HG03196 (cell line): Measurements from ENCODE around the gene BZW2.
A peak's percentile ranks its signal among the peaks of the same experiment; 100 is the strongest.

ENCODE experiments used
- ATAC-seq: cut with Tn5 transposase; IDR thresholded peaks from one replicate; pipeline ENCODE4 v1.9.1; 2021; ENCODE audit not compliant: unreplicated experiment

The BZW2 gene

DNA sequence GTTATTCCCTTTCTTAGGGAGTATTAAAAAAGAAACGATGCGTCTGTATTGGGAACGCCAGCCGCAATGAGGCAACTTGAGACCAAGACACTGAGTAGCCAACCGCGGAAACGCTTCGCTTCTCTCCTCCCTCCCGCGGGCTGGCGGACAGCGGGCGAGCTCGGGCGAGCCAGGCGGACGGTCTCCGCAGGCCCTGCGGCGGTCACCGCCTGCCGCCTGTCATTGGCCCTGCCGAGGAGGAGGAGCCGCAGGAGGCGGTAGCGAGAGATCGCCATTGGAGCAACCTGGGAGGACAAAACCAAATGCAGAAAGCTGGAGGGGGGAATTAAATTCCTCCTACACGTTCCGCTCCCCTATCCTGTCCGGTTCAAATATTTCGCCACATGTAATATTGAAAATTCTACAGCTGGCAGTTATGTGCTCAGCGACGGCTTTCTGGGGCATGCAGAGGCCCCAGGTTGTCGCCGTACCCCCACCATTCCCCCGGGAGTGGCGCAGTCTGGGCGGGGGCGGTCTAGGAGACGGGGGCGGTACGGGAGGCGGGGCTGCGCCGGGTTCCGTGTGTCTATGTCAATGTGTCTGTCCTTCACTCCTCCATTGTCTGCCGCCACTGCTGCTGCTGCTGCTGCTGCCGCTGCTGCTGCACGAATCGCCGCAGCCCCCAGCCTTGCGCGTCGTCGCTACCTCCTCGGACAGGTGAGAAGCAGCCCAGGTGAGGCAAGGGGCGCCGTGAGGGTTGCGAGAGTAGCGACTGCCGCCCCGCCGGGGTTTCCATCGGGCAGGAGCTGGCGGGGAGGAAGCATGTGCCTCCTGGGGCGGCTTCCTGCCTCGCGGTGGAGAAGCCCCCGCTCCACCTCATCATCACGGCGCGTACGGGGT, at the start of gene BZW2, which contains the start of gene ANKMY2:
Gene BZW2, plus strand, starts transcription at position 589 of the 879 bp plus-strand sequence. CDS start 19,263 bp downstream, outside the sequence.
Gene ANKMY2, minus strand, starts transcription at position 162 of the 879 bp plus-strand sequence. CDS start 181 bp downstream, outside the sequence.
- peak; percentile 99 for ATAC-seq

DNA sequence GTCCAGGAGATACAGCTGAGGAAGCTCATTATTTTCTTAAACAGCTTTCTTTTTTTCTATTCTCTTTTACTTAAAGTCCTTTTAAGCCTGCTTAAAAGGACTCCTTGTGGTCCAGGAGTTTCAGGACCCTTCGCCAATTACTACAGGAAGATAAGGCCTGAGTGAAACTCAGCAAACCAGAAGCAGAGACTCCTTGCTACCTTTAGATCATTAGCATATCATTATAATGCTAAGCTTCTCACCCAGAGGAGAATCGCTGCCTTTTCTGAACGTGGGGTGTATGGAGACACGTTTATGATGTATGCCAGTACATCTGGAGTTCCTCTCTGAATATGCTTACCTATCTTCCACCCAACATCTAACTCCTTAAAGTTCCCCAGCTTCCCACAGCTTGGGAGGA, 48.0 kb upstream of the BZW2 start:
- ATAC-seq: no peak

DNA sequence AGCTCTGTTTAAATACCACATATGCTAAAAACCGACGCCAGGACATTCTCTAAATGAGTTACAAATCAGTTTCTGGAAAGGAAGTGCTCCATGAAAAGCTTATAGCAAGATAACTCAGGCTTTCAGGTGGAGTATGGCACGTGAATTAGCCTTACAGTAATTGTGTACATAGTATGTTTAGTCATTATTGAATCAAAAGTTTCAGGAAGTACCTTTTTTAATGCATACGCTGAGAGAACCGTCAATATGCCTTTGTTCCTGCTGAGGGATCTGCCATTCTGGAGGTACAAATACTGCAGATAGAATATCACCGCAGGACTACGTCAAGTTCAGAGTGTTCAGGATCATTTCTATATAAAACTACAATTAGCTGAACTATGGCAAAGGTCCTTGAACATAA, 46.1 kb upstream of the BZW2 start:
- ATAC-seq: no peak

DNA sequence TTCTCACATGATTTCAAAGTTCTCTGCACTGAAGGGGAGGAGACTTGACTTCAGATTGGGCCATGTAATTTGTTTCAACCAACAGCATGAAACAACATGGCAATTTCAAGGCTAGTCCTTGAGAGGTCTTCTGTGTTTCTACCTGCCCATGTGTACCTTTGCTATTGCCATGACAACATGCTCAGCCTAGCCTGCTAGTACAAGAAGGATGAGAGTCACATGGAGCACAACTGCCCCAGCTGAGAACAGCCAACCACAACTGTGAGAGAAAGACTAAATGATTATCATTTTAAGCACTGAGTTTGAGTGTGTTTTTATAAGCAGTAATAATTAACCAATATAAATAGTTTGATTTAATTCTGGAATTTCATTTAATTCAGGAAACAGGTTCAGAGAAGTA, 42.3 kb upstream of the BZW2 start:
- ATAC-seq: no peak

DNA sequence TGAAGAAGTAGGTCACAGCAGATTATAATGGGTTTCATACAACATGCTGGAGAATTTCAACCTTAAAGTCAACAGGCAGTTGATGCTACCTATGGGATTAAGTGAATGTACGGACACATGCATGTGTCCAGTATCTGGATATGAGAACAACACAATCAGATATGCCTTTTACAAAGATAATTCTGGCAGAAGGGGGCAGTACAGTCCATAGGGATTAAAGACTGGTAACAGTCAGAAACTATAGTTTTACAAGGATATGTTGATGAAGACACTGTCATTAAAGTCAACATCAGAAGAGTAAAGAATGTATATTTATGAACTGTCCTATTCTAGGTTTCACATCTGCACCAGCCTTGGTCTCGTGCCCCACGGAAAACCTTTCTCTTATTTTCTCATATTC, 41.9 kb upstream of the BZW2 start:
- no peak for ATAC-seq

DNA sequence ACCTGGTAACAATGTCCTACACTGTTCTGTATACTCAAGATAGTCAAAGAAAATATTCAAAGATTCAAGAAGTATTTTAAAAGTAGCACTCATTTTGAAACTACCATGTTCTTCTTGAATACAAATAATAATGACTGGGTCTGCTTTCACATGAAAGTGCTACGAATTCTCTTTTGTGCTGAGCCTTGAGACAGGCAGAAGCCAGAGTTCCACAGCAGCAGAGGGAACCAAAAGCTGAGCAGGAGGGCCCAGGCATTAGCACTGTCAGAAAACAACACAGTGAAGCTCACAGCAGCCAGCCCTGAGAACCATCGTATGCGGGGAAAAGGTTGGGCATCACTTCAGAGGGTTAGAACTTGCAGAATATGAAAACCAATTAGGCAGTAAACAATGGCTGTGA, 39.3 kb upstream of the BZW2 start:
- ATAC-seq: no peak

DNA sequence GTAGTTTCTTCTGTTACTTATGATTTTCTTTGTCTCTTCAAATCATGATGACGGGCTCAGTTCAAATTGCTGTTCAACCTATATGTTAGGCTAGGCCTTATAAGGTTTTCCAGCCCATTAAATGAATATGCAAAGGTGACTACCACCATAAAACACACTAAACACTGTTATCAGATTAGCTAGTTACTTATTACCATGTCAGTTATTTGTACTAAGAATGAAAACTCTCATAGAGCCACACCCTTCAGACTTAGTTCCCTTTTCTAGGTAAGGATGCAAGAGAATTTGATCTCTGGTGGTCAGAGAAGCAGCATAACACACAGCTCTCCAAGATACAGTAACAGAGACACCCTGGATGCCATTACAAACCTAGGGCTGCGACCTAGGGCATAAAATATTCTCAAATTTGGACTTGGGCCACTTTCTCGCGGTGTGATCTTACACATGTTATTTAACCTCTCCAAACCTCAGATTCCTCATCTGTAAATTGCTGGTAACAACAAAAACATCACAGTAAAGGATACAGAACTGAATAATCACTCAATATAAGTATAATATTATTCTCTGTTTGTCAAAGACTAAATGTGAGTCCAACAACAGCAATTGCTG, 36.0 kb upstream of the BZW2 start:
- ATAC-seq: peak; percentile 83

DNA sequence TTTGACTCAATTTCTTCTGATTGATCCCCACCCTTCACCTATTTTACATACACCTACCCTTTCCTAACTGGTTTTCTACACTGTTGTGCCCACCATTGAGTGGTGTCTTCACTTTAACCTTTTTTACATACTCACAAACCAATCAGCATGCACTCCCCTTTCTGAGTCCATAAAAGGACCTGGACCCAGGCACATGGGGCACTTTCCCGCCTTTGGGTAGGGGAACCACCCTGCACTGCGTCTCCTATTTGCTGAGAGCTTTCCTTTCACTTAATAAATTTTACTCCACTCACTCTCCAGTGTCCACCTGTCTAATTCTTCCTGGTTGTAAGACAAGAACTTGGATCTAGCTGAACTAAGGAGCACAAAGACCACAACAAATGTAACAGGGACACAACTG, 34.3 kb upstream of the BZW2 start:
- no peak for ATAC-seq

DNA sequence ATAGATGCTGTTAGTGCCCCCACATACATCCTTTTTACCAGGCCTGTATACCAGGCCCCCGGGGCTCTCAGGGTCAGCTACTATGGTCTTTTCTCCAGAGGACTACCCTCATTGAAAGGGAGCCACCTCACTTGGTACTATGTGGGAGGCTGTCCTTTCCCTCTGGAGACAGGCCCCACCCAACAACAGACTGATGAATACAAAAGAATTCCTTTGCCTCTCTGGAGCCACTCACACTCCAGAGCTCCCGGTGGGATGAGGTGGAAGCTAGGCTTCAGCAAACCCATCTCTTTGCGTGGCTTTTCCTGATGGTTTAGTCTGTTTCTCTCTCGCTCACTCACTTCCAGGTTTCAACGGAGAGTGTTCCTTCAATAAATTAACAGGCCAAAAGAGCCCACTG, 30.8 kb upstream of the BZW2 start:
- no peak for ATAC-seq

DNA sequence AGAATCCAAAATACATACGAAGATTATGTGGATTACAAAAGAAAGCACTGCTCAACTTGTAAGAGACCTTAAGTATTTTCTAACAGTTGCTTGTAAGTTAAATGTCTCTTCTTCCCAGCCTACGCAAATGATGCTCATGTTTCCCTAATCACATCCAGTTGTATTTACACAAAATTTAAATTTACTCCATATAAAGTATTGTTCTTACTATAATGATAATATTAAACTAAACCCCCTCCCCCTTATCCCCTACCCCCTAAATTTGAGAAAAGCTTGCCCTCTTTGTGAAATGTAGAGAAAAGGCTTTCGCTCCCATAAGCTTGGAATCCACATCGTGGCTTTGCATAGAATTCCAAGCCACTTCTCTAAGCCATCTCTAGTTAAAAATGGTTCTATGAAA, 29.9 kb upstream of the BZW2 start:
- ATAC-seq: no peak

DNA sequence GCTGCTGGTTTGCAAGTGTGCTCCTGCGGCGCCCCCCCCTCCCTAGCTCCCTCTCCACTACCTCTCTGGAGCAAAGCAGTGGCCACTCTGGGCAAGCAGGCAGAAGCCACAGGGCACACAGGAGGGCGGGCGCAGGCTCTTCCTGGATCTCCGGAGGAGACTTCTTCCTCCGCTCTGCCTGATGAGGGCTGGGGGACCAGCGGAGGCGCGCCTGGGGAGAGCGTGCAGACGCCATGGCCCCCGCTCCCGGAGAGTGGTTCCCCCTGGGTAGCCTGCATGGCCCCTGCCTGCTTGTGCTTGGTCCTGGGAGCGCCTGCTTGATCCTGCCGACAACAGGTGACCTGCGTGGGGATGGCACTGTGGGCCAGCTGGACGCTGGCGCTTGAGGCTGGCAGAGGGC, 29.4 kb upstream of the BZW2 start:
- no peak for ATAC-seq

DNA sequence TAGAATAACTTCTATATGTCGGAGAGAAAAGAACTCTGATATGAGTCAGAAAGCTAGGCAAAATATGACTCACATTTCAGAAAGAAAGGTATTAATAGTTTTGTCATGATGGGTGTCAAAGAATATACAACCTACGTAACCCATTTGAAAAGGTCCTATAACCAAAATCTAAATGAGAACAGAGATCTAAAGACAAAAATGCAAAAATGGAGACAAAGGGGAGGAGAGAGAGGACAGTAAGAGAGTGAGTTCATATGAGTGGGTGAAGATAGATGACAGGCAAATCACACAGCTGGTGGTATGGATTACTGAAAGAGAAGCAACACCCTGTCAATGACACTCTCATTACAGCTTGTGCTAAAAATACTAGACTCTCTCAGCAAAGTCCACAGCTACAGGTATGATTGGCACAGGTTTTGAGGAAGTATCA, 26.0 kb upstream of the BZW2 start:
- peak; percentile 72 for ATAC-seq

DNA sequence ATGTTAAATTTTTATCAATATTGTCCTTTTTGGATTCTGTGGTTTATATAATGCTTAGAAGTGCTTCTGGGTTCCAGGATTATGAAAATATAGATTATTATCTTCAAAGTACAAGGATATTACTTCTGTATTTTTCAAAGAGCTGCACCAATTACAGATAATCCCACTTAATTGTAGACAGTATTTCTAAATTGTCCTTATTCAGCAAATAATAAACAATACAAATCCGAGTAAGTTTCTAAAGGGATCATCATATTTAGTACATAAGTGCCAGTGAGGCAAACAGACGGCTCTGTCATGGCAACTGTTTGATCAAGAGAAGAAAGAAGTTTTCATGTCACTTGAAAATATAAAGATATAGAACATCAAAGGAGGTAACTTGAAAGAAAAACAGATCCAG, 19.6 kb upstream of the BZW2 start:
- ATAC-seq: no peak

DNA sequence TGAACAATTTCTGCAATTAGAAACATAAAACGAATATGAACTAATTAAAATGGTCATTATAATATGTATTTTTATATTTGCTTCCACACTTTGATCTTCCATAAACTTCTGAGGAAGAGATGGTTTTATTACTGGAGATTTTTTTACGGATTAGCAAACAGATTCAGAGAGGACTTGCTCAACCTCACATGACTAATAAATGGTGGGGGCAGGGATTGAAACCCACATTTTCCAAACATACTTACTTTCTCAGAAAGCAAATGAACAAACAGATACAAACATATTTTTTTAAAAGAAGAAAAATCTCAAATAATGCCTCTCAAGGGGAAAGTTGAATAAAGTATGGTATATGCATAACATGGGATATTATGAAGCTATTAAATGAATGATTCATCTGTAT, 18.7 kb upstream of the BZW2 start:
- no peak for ATAC-seq

DNA sequence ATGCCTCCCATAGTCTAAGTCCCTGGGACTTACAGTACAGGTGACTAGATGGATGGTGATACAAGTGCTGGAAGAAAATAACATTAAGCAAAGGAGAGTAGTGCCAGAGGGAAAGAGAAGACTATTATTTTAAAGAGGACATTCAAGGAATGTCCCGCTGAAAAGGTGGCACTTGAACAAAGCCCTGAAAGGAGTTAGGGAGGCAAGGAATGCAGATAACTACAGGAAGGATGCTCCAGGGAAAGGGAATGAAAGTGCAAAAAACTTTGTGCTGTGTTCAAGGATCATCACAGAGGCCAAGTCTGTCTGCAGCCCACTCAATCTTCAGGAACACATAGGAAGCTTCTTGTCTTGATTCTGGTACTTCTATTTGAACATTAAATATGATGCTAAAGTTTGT, 15.3 kb upstream of the BZW2 start:
- no peak for ATAC-seq

DNA sequence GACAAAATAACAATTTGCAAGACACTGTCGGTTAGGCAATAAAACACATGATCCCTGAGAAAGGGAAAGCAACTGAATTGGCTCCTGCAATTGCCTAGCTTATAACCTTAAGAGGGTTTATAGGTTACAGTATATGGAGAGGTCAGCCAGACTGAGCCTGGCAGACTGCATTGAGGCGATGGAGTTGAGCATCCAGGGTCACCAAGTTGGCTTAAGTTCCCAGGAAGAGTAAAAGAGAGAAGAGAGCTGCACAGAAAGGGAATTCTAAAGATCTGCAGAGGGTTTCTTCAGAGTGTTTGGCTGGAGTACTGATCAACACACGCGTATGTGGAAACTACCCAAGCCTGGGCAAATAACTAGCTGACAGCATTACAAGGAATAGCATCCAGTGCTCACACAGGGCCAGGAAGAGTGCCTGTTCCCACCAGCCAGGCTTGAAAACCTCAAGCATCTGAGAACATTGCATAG, 11.7 kb upstream of the BZW2 start:
- no peak for ATAC-seq

DNA sequence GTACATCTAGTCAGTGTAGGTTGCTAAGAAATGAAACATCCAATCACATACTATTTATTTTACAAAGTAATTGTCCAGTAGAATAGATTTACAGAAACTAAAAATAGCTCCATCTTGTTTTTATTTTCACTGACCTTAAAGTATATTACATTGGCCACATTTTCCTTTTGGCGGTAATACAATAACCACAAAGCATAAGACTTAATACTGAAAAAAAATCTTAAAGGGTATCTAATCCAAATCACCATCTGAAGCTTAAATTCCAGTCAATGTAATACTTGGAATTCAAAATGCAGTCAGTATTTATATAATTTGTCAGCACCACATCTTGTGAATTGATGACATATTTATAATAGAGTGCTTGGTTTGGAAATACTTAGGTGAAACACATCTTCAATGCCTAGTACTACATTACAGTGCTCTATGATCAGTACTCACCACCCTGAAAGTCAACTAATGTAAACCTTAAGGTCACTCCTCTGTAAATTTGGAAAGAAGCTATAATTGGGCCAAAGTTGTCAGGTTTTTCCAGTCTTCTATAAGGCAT, 9.4 kb upstream of the BZW2 start:
- no peak for ATAC-seq

DNA sequence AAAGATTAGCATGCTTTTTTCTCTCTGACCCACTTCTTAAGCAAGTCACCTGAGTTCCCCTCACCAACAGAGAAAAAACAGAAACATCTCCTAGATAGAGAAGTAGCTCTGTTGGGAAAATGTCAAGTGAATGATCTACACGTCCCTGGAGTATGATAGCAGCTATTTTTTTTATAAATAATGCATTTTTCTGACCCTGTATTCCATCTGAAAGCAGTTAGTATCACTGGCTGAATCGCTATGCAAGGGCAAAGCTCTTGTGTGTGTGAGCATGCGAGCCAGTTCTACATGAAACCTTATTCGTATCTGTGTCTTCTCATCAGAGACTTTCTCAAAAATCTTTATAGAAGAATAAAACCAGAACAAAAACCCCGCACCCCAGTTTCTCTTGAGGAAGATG, 8.6 kb upstream of the BZW2 start:
- ATAC-seq: no peak

DNA sequence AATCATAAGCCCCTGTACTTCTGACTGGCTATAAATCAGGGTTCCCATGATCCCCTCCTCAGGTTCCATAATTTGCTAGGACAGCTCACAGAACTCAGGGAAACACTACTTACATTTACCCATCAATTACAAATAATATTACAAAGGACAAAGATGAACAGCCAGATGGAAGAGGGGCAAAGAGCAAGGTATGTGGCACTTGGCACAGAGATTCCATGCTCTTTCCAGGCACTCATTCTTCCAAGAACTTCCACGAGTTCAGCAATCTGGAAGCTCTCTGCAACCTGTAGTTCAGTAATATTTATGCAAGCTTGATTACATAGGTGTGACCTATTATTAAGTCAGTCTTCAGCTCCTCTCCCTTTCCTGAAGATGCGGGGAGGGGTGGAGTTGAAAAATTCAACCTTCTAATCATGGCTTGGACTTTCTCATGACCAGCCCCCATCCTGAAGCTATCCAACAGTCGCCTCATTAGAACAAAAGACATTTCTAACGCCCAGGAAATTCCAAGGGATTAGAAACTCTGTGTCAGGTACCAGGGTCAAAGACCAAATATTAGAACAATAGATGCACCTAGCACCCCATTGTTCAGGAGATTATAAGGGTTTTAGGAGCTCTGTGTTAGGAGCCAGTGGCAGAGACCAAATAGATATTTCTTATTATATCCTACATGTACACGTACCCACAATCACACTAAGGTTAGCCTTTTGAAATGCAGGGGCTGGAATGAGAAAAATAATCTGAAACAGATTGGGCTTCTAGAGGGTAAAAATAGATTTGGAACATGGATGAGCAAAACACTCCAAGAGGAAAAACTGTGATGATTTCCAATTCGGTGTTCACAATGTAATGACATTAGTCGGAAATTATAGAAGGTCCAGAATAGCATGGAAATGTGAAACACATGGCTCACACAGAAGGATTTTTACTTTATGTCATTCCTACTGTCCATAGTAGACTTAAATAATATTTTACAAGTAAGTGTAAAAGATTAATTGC, 7.4 kb upstream of the BZW2 start:
- ATAC-seq: no peak

DNA sequence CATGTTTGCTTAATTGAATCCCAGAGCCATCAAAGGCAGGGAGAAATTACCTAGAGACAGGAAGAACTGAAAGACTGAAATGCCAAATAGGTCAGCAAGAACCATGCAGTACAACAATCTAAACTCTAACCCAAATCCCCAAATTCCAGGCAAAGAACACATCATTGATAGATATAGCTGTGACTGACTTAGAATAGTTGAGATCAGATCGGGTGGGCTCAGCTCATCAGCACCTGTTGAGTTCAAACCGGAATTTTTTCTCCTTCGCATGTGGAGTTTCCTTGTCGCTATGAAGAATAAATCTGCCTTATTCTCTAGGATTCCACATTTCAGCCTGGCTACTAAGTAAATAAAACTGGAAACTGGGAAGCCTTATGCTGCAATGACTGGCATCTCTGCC, 1.8 kb upstream of the BZW2 start:
- no peak for ATAC-seq
